Measurements from ENCODE around the gene PHF13. TPM values are rescaled to one million over a fixed set of nuclear protein-coding genes. Genes with fewer than 3 reads are reported as not detected.

Gene PHF13
- total and polyA plus RNA-seq, 2 of the 4 experiments (the other 2 are of a cell fraction) = 7.3 to 9.8 TPM

DNA sequence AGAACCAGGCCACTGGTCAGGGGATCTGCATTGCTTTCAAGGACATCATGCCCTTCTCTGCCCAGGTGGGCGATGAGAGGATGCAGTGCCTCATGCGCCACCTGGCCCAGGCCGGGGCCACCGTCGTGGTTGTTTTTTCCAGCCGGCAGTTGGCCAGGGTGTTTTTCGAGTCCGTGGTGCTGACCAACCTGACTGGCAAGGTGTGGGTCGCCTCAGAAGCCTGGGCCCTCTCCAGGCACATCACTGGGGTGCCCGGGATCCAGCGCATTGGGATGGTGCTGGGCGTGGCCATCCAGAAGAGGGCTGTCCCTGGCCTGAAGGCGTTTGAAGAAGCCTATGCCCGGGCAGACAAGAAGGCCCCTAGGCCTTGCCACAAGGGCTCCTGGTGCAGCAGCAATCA lies 38.7 kb upstream of the PHF13 start:
- ChIA-PET POLR2A (ENCODE audit: unreplicated experiment) (no interaction called here), CTCF (no interaction called here)
- no peak for DNase-seq
- ATAC-seq (ENCODE audit: low read depth) = no peak
- Histone ChIP-seq H3K23ac (ENCODE audit: low read depth, low read length) (no peak overlapping the region; the same call in 1 of the 2 replicates), H3K18ac (ENCODE audit: low read depth, low read length) (no peak overlapping the region), H3K9ac (ENCODE audit: low read depth, low read length) (no peak overlapping the region), H3K4ac (ENCODE audit: low read depth, low read length) (no peak overlapping the region), H3K27ac (ENCODE audit: insufficient read depth, low read length) (no peak overlapping the region), H3K36me3 (ENCODE audit: control insufficient read depth, insufficient read depth, low read length) (no peaks in the 10 kb centered on the region), H3K9me1 (ENCODE audit: insufficient read depth, low read length) (peaks cover 6% of the 10 kb centered on the region), H3K4me1 (ENCODE audit: control insufficient read depth, insufficient read depth, low read length) (peaks cover 4% of the 10 kb centered on the region), H2BK15ac (ENCODE audit: low read depth, low read length) (no peak overlapping the region), H2AK9ac (replicated peaks; ENCODE audit: low read depth, low read length, poor library complexity) (no peak overlapping the region), H3K4me3 (ENCODE audit: insufficient read depth, low read depth, low read length) (no peak overlapping the region), H4K20me1 (ENCODE audit: insufficient read depth, low read length) (no peaks in the 10 kb centered on the region), H4K5ac (ENCODE audit: low read depth, low read length) (no peak overlapping the region), H2BK20ac (ENCODE audit: low read depth, low read length) (no peak overlapping the region), H2BK120ac (ENCODE audit: low read depth, low read length) (no peak overlapping the region), H3K14ac (replicated peaks; ENCODE audit: low read depth, low read length) (no peak overlapping the region), H2BK5ac (ENCODE audit: low read depth, low read length, poor library complexity, severe bottlenecking) (no peak overlapping the region), H3K56ac (ENCODE audit: extremely low read depth, insufficient read depth, low read length) (no peak overlapping the region), H2AK5ac (ENCODE audit: low read depth, low read length) (no peak overlapping the region), H2AFZ (replicated peaks; ENCODE audit: low read length, poor library complexity) (no peak overlapping the region), H3K79me1 (ENCODE audit: low read depth in 1 of 2, low read length in 2 of 2) (no peaks in the 10 kb centered on the region), H4K91ac (ENCODE audit: insufficient read depth, low read depth, low read length) (no peak overlapping the region), H3K27me3 (ENCODE audit: control insufficient read depth, insufficient read depth, low read length) (peaks cover 20% of the 10 kb centered on the region), H3K4me2 (ENCODE audit: low read depth, low read length) (no peak overlapping the region), H3K9me3 (ENCODE audit: control insufficient read depth, insufficient read depth, low read length) (peaks cover 10% of the 10 kb centered on the region), H4K8ac (ENCODE audit: low read depth in 2 of 2, low read length in 2 of 2) (no peak overlapping the region)
- TF ChIP-seq MAFK (IDR thresholded peaks at IDR 0.05; ENCODE audit: low read depth, low read length) = no peak
- no peak for TF ChIP-seq RFX5 (IDR thresholded peaks at IDR 0.05; ENCODE audit: low read depth, low read length)
- intact Hi-C loops (cut with micrococcal nuclease) (no loop called here), in situ Hi-C loops (cut with MboI; ENCODE audit: low sequenced_read_pairs) (no loop called here), dilution Hi-C loops (cut with HindIII; ENCODE audit: low sequenced_read_pairs, unreplicated experiment) (no loop called here)
- WGBS, 2 experiments (ENCODE audit: extremely low coverage in 2 of 2, insufficient read length in 1 of 2) = 77% methylated on average over 13 of the region's 14 CpGs; no CpG with 5 or more reads in 1 of the 2 experiments
- BruUV-seq (replicated peaks) = no TSS peak
